Tibial artery (tissue), 4 donors: ENCODE data around the gene FNDC11.
A peak's percentile ranks its signal among the peaks of the same experiment; 100 is the strongest.

Experiments used
- DNase-seq, 2 donors: peaks; one replicate each; pipeline ENCODE4 v3.0.0-alpha.2; 2019
- H3K27ac ChIP-seq, 2 donors: fragments of 200-600 bp; sonication (generic) in 1 of 2; 1 replicate in 1 of 2; 2 replicates in 1 of 2; pipeline ENCODE4 v1.5.1; 2018 to 2019; ENCODE audit warnings: mild to moderate bottlenecking in 1 of 2
- H3K27me3 ChIP-seq, 2 donors: fragments of 200-600 bp; sonication (generic) in 1 of 2; one replicate each; pipeline versions ENCODE4 v1.5.1 to v1.6.0; 2016 to 2019
- H3K36me3 ChIP-seq, 3 donors: fragments of 200-600 bp; sonication (generic) in 2 of 3; one replicate each; pipeline ENCODE4 v1.5.1; 2016 to 2019; ENCODE audit warnings: mild to moderate bottlenecking in 2 of 3
- H3K4me1 ChIP-seq, 4 donors: fragments of 200-600 bp; sonication (generic) in 2 of 4; 1 replicate in 3 of 4; 2 replicates in 1 of 4; pipeline ENCODE4 v1.5.1; 2016 to 2019
- H3K4me3 ChIP-seq, 2 donors: fragments of 200-600 bp; sonication (generic) in 1 of 2; 1 replicate in 1 of 2; 2 replicates in 1 of 2; pipeline ENCODE4 v1.5.1; 2018 to 2019; ENCODE audit warnings: mild to moderate bottlenecking in 2 of 2
- H3K9me3 ChIP-seq, 3 donors: fragments of 200-600 bp; sonication (generic) in 1 of 3; one replicate each; pipeline ENCODE4 v1.5.1; 2016 to 2019
- intact Hi-C: fragments of 100-400 bp; cut with DNase I; formaldehyde crosslinking; loops from one replicate; pipeline ENCODE4 v1.15.0; 2023; ENCODE audit warnings: low total_unique reads
- TF ChIP-seq, protein P1 (sequence below), 2 experiments: fragments of 200-600 bp in 1 of 2; fragments of 450-650 bp in 1 of 2; IDR thresholded peaks; one replicate each; pipeline ENCODE4 v1.5.1; 2017 to 2019; ENCODE audit warnings: antibody characterized with exemption in 2 of 2, mild to moderate bottlenecking in 1 of 2, moderate library complexity in 1 of 2

FNDC11 gene

DNA sequence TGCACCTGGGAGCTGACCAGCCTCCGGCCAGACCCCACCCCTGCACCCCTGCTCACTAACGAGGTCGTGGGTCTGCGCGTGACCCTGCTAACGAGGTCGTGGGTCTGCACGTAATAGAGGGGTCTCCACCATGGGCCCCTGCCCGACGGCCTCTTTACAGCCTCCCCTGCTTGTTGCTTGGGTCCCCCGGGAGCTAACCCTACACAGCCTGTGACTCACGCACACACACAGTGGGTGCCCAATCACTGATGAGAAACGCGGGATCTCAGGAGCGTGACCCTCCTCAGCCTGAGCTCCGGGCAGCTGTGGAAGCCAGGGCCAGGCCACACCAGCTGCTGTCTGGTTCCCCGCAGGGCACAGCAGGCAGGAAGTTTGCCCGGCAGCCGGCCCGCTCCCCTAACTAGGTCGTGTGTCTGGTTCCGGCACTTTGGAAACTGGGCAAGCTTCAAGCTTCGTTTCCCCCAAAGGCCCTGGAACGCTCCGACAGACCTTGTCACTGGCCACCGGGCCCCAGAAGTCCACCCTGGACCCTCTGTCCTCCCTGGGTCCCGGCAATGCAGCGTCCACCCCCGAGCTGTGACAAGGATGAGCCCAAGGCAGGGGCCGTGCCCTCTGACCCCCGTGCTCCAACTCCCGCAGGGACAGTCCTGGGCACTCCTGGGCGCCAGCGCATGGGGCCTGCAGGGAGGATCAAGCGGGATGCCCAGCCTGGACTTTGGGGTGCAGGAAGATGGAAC is 17.6 kb upstream of the FNDC11 start:
- Histone ChIP-seq H3K27me3 (peaks cover 0 to 82% of the 10 kb centered on the region in 2 donors), H3K36me3 (no peaks in the 10 kb centered on the region), H3K9me3 (no peaks in the 10 kb centered on the region), H3K4me1 (peaks cover 0 to 36% (median 8%) of the 10 kb centered on the region in 4 donors), H3K4me3 (no peak overlapping the region), H3K27ac (no peak overlapping the region)
- TF ChIP-seq, protein P1, sequence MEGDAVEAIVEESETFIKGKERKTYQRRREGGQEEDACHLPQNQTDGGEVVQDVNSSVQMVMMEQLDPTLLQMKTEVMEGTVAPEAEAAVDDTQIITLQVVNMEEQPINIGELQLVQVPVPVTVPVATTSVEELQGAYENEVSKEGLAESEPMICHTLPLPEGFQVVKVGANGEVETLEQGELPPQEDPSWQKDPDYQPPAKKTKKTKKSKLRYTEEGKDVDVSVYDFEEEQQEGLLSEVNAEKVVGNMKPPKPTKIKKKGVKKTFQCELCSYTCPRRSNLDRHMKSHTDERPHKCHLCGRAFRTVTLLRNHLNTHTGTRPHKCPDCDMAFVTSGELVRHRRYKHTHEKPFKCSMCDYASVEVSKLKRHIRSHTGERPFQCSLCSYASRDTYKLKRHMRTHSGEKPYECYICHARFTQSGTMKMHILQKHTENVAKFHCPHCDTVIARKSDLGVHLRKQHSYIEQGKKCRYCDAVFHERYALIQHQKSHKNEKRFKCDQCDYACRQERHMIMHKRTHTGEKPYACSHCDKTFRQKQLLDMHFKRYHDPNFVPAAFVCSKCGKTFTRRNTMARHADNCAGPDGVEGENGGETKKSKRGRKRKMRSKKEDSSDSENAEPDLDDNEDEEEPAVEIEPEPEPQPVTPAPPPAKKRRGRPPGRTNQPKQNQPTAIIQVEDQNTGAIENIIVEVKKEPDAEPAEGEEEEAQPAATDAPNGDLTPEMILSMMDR (IDR thresholded peaks at IDR 0.05) = no peak
- intact Hi-C loops = loop anchor here (10.0 kb wide), 1 partner anchor 328 kb away; the partner anchor contains the start of genes ABHD16B and TPD52L2
- no peak for DNase-seq

DNA sequence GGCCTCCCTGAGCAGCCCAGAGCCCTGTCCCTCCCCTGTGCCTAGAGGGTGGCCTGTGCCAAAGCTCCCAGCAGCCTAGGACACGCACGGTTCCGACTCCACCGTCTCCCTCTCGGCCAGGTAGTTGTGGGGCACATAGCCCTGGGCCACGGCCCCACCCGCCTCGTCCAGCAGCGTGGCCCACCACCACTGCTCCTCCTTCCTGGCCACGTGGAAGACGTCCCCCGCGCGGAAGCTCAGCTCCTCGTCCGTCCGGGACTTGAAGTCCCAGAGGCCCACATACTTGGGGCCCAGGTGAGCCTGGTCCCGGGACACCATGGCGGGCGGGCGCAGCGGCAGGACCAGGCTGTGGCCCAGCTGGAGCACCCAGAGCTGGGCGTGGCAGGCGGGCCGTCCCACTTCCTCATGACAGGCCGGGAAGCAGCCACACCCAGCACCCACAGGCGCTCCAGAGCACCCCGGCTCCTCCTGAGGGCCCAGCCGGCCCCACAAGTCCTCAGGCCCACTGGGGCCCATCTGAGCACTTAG is 16.9 kb upstream of the FNDC11 start, which contains the start of gene PTK6:
PTK6 (minus strand) TSS at position 380 of the 528 bp plus-strand sequence; CDS start at position 318, 62 bp downstream.
- peak in 1 of 2 donors; percentile 45 for DNase-seq
- H3K27ac ChIP-seq = no peak within 1 kb of the TSS
- intact Hi-C loops = loop anchor here (10.0 kb wide), 1 partner anchor 328 kb away; the partner anchor contains the start of genes ABHD16B and TPD52L2
- TF ChIP-seq, protein P1 (IDR thresholded peaks at IDR 0.05) = no peak
- no peaks in the 10 kb centered on the region for H3K9me3 ChIP-seq
- H3K27me3 ChIP-seq = peaks cover 0 to 86% of the 10 kb centered on the region in 2 donors
- H3K4me3 ChIP-seq = peak within 1 kb of the TSS; percentile 9 to 10
- H3K4me1 ChIP-seq = peaks cover 0 to 36% (median 8%) of the 10 kb centered on the region in 4 donors
- H3K36me3 ChIP-seq = no peaks in the 10 kb centered on the region

DNA sequence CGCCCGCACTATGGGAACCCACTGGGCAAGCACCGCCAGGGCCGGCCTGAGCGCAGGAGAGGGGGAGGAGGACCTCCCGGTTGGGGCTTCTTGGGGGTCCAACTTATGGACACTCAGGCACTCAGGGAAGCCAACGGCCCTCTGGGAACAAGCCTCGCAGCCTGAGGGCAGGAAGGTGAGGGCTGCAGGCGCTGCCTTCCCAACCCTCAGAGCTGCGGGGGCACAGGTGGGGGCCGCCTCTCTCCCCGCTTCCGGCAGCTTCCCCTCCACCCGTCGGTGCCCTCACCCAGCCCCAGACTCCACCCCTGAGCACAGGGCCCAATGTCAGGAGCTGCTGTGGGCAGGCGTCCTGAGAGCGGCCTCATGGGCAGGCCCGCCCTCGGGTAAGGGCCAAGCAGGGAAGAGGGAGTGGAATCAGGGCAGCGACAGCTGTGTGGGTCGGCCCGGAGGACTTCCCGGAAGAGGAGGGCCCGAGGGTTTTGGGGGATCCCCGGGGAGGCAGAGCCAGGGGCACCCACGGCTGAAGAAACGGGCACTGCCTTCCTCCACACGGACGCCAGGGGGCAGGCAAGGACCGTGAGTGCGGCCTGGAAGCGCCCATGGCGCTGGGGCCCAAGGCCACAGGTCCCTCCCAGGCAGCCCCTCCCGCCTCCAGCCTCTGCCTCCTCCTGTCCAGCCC is 16.3 kb upstream of the FNDC11 start:
- intact Hi-C loops = loop anchor here (1.0 to 10.0 kb wide), 2 partner anchors 327 to 437 kb away; partner anchors contain the start of genes ABHD16B and TPD52L2
- peak overlapping the region; percentile 9 to 10 for H3K4me3 ChIP-seq
- H3K27me3 ChIP-seq = peaks cover 0 to 81% of the 10 kb centered on the region in 2 donors
- DNase-seq = peak; percentile 75 to 87
- no peak overlapping the region for H3K27ac ChIP-seq
- no peaks in the 10 kb centered on the region for H3K9me3 ChIP-seq
- no peaks in the 10 kb centered on the region for H3K36me3 ChIP-seq
- H3K4me1 ChIP-seq = peaks cover 0 to 36% (median 8%) of the 10 kb centered on the region in 4 donors
- TF ChIP-seq, protein P1 (IDR thresholded peaks at IDR 0.05) = peak; percentile 95 to 96

DNA sequence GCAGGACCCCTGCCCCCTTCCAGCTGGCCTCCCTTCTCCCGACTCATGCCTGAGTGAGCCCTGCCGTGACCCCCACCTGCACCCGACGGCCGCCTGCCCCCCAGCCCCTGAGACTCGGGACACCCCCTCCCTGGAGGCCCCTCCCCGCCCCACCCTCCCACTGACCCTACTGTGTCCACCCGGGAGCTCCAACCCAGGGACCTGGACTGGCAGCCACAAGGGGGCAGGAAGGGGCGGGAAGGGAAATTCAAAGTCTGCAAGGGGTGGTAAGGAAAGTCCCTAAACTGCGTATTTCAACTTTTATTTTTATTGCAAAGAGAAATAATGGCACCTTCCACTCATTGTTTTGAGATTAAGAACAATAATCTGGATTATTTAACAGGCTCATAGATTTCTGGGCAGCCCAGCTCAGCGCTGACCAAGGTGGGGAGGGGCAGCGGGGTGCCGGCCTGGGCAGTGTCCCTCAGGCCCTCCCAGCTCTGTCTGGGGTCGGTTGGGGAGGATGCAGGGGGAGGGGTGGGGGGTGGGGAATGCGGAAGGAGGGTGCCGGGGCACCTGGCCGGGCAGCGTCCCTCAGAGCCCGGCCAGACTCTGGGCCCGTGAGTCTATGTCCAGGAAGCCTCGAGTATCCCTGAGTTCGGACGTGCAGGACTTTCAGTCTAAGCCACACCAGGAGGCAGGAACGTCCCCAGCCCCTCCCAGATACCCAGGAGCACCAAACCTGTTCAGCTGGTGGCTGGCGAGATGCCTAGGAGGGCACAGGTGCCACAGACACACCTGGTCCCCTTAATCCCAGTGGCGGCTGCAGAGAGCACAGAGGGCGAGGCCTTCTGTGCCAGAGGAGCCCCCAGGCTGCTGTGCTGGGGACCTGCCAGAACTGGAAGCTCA is 15.5 kb upstream of the FNDC11 start:
- TF ChIP-seq, protein P1 (IDR thresholded peaks at IDR 0.05) = no peak
- no peak overlapping the region for H3K27ac ChIP-seq
- no peaks in the 10 kb centered on the region for H3K36me3 ChIP-seq
- DNase-seq = no peak
- H3K9me3 ChIP-seq = no peaks in the 10 kb centered on the region
- intact Hi-C loops = loop anchor here (1.0 to 10.0 kb wide), 2 partner anchors 326 to 436 kb away; partner anchors contain the start of genes ABHD16B and TPD52L2
- H3K4me3 ChIP-seq = peak overlapping the region; percentile 9 to 10
- peaks cover 0 to 36% (median 8%) of the 10 kb centered on the region in 4 donors for H3K4me1 ChIP-seq
- H3K27me3 ChIP-seq = peaks cover 0 to 79% of the 10 kb centered on the region in 2 donors

DNA sequence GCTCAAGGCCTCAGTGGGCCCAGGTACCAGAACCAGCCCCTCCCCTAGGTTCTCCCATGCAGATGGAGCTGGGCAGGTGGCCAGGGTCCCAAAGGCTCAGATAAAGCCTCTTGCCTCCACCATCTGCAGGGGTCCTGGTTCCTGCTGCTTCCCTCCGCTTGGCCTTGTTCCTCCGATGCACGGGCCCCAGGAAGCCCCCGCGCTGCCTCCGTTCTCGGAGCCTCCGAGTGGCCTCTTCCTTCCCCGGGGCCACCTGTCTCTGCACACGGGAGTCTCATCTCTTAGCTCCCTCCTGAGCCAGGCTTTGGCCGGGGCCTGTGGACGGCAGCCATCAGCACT is 14.9 kb upstream of the FNDC11 start:
- Histone ChIP-seq H3K9me3 (no peaks in the 10 kb centered on the region), H3K4me1 (peaks cover 0 to 36% (median 8%) of the 10 kb centered on the region in 4 donors), H3K4me3 (no peak overlapping the region), H3K27ac (no peak overlapping the region), H3K36me3 (no peaks in the 10 kb centered on the region), H3K27me3 (peaks cover 0 to 75% of the 10 kb centered on the region in 2 donors)
- DNase-seq = no peak
- intact Hi-C loops = loop anchor here (10.0 kb wide), 1 partner anchor 326 kb away; the partner anchor contains the start of genes ABHD16B and TPD52L2
- TF ChIP-seq, protein P1 (IDR thresholded peaks at IDR 0.05) = no peak
